ENCODE measurements around the gene ZNF408. TPM values are rescaled to one million over a fixed set of nuclear protein-coding genes. Genes with fewer than 3 reads are reported as not detected.

ZNF408 gene
- total and polyA plus RNA-seq, 2 of the 13 experiments (the other 11 are each of a cell fraction or from before 2014, with no cell fraction given), result 11.2 to 12.5 TPM

GRCh38 chr11:46719543-46720218, 18.9 kb downstream of the ZNF408 start (continued):
- no peak for TF ChIP-seq ZKSCAN8 (CRISPR knock-in tag; IDR thresholded peaks at IDR 0.05; ENCODE audit: borderline replicate concordance)
- TF ChIP-seq ZNF776 (CRISPR knock-in tag; IDR thresholded peaks at IDR 0.05), result no peak
- TF ChIP-seq PHF21A (CRISPR knock-in tag; IDR thresholded peaks at IDR 0.05), result no peak
- no peak for TF ChIP-seq ZNF484 (CRISPR knock-in tag; IDR thresholded peaks at IDR 0.05; ENCODE audit: borderline replicate concordance, low read depth)
- TF ChIP-seq, protein P1, sequence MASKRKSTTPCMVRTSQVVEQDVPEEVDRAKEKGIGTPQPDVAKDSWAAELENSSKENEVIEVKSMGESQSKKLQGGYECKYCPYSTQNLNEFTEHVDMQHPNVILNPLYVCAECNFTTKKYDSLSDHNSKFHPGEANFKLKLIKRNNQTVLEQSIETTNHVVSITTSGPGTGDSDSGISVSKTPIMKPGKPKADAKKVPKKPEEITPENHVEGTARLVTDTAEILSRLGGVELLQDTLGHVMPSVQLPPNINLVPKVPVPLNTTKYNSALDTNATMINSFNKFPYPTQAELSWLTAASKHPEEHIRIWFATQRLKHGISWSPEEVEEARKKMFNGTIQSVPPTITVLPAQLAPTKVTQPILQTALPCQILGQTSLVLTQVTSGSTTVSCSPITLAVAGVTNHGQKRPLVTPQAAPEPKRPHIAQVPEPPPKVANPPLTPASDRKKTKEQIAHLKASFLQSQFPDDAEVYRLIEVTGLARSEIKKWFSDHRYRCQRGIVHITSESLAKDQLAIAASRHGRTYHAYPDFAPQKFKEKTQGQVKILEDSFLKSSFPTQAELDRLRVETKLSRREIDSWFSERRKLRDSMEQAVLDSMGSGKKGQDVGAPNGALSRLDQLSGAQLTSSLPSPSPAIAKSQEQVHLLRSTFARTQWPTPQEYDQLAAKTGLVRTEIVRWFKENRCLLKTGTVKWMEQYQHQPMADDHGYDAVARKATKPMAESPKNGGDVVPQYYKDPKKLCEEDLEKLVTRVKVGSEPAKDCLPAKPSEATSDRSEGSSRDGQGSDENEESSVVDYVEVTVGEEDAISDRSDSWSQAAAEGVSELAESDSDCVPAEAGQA (IDR thresholded peaks at IDR 0.05; ENCODE audit: low read depth), result no peak
- TF ChIP-seq, protein P1 (CRISPR knock-in tag; IDR thresholded peaks at IDR 0.05; ENCODE audit: borderline replicate concordance), result no peak
- TF ChIP-seq ZFY (CRISPR knock-in tag; IDR thresholded peaks at IDR 0.05), result peak; percentile 57
- no peak for TF ChIP-seq TERF1 (CRISPR knock-in tag; IDR thresholded peaks at IDR 0.05)
- no peak for TF ChIP-seq DR1 (CRISPR knock-in tag; IDR thresholded peaks at IDR 0.05)
- TF ChIP-seq, protein P2, sequence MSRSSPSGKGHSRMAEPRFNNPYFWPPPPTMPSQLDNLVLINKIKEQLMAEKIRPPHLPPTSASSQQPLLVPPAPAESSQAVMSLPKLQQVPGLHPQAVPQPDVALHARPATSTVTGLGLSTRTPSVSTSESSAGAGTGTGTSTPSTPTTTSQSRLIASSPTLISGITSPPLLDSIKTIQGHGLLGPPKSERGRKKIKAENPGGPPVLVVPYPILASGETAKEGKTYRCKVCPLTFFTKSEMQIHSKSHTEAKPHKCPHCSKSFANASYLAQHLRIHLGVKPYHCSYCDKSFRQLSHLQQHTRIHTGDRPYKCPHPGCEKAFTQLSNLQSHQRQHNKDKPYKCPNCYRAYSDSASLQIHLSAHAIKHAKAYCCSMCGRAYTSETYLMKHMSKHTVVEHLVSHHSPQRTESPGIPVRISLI (CRISPR knock-in tag; IDR thresholded peaks at IDR 0.05; ENCODE audit: borderline replicate concordance), result no peak; the same call in 1 of the 2 replicates
- no peak for TF ChIP-seq ZNF432 (CRISPR knock-in tag; IDR thresholded peaks at IDR 0.05; ENCODE audit: borderline replicate concordance)
- TF ChIP-seq ELK4 (CRISPR knock-in tag; IDR thresholded peaks at IDR 0.05; ENCODE audit: borderline replicate concordance), result no peak
- peak; percentile 99 for TF ChIP-seq AGO2 (optimal IDR thresholded peaks at IDR 0.05; ENCODE audit: low read depth, low read length)
- TF ChIP-seq ARHGAP35 (CRISPR knock-in tag; IDR thresholded peaks at IDR 0.05; ENCODE audit: borderline replicate concordance), result no peak
- no peak for TF ChIP-seq ZNF367 (CRISPR knock-in tag; IDR thresholded peaks at IDR 0.05; ENCODE audit: borderline replicate concordance)
- no peak for TF ChIP-seq MIXL1 (CRISPR knock-in tag; IDR thresholded peaks at IDR 0.05)
- no peak for TF ChIP-seq TGIF2 (CRISPR knock-in tag; IDR thresholded peaks at IDR 0.05)
- TF ChIP-seq, protein P3, sequence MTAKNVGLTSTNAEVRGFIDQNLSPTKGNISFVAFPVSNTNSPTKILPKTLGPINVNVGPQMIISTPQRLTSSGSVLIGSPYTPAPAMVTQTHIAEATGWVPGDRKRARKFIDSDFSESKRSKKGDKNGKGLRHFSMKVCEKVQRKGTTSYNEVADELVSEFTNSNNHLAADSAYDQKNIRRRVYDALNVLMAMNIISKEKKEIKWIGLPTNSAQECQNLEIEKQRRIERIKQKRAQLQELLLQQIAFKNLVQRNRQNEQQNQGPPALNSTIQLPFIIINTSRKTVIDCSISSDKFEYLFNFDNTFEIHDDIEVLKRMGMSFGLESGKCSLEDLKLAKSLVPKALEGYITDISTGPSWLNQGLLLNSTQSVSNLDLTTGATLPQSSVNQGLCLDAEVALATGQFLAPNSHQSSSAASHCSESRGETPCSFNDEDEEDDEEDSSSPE (CRISPR knock-in tag; IDR thresholded peaks at IDR 0.05), result no peak
